Muscle of arm (tissue), 12 donors: ENCODE data around the gene B3GNT4. TPM values are rescaled to one million over a fixed set of nuclear protein-coding genes. Genes with fewer than 3 reads are reported as not detected.
A peak's percentile ranks its signal among the peaks of the same experiment; 100 is the strongest.
"Not testable (repeated sequence)": the region's sequence is repeated elsewhere in the genome, so short reads cannot be mapped to it uniquely, and the experiment has no call there.

Experiments used
- DNase-seq: peaks from one replicate; pipeline ENCODE4 v3.0.0-alpha.2; 2013
- polyA plus RNA-seq, 12 donors: library from polyadenylated mRNA; unstranded; fragments of 120-200 nt; gene quantifications; one replicate each; pipeline ENCODE4 v1.2.1, GENCODE V29; 2013; ENCODE audit not compliant: insufficient read length in 12 of 12

Gene B3GNT4
- polyA plus RNA-seq, 12 donors = 0.17 to 2.6 (median 0.52) TPM; not detected in 4

DNA sequence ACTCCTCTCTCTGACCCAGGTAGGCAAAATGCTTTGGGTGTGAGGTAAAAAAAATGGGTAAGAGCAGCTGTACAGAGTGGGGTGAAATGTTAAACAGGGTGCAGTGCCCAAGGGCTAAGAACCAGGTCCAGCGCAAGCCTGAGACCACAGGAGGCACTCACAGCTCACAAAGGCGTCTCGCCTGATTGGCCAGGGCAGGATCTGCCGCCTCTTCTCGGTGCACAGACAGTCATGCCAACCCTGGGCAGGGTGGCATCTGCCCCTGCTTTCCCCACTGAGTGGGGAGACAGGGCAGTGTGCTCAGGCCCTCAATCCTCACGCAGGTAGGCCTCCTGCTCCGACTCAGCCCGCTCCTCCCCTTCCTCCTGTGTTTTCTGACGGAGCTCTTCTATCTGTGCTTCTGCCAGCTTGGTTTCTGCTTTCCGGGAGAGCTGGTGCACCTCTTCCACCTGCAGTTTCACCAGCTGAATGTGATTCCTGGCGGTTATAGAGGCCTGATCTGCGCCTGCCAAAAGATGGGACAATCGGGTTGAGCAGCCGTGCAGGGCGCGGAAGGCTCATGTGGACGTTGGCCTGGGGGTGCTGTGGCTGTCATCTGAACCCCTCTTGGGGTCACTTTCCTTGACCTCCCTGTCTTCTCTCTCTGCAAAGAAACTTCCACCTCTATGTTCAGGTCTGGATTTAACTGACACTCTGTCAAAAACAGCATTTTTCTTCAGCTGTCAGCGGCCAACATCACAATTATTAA lies 4.7 kb downstream of the B3GNT4 start:
- no peak for DNase-seq

DNA sequence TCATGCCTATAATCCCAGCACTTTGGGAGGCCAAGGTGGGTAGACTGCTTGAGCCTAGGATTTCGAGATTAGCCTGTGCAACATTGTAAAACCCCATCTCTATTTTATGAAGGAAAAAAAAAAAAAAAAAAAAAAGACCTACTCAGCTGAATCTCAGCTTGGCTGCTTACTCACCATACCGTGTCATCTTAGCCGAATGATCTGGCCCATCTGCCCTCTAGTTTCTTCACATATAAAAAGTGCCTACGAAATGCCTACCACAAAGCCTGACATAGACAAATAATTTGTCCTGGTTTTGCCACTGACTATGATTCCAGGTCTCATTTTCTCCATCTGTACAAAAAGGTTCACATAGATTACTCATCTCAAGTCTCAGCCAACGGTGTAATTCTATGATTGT lies 12.3 kb downstream of the B3GNT4 start:
- DNase-seq = no peak

DNA sequence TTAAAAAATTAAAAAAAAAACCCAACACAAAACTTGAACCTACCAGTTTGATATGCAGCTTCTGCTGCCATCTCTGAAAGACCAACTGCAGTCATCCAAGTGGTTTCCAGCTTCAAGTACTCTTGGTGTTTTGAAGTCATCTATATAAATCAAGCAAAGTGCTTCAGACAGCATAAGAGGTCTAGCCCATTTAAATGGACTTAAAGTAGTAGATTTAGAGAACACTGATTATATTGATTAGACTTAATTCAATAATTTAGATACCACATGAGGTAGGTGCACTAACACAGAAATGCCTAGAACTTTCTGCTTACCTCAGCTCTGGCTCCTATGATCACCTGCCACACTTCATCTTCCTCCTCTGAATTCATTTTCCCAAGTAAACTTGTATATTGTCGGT lies 12.9 kb downstream of the B3GNT4 start:
- no peak for DNase-seq

DNA sequence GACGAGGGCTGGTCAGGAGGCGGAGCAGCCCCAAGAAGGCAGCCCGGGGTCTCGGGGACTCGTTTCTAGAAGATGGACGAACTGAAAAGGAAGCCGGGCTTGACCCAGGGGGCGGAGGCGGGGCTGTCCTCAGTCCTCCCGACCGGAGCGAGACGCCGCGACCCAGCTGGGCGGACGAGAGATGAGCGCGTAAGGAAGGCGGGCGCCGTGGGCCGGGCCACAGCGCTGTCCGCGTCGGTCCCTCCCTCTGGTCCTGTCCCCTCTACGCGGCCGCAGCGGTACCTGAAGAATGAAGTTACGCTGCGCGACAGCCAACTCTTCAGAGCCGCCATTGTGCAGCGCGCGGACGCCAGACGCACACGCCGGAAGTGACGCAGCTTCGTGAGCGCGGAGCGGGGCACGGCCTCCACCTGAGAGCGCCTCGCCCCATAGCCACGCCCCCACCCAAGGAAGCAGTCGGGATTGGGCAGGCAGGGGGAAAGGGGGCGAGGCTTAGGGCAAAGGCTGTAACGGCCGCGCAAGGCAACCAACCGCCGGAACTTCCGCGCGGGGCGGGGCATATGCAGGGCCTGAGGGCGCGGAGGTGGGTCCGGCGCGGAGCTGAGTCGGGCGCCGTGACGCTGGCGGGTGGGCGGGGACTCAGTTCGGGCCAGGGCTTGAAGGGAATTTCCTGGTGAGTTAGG lies 22.3 kb downstream of the B3GNT4 start, which contains the start of gene DIABLO:
TSS of gene DIABLO (minus strand) at position 370 of the 683 bp plus-strand sequence. CDS start at position 332, 38 bp downstream.
- peak; percentile 99 for DNase-seq

DNA sequence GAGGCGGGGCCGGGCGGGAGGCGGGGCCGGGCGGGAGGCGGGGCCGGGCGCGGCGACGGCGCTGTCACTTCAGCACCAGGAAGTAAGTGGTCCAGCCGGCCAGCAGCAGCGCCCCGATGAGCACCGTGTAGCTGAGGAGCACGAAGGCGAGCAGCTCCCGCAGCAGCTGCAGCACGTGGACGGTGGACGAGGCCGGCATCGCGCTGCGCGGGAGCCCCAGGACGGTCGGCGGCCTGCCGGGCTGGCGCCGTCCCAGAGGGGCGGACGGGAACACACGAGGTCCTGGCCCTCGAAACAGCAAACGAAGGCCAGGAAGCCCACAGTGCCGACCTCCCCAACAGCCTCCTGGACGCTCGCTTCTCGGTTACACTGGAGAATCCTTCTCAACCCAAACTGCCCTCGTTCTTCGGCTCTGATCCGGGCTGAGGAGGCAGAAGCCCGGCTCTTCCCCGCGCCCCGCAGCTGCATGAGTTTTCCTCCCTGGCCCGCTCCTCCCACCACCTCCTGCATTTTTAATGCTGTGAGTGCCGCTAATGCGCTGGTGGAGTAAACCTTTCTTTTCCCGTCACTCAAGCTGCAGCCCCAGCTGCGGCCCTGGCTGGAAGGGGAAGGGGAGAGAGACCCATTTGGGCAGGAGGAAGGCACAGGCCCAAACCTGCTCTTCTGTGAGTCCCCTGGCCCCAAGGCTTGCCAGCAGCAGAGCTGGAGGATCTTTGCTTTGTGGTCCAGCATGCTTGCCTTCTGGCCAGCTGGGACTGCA lies 23.0 kb downstream of the B3GNT4 start:
- no peak for DNase-seq

DNA sequence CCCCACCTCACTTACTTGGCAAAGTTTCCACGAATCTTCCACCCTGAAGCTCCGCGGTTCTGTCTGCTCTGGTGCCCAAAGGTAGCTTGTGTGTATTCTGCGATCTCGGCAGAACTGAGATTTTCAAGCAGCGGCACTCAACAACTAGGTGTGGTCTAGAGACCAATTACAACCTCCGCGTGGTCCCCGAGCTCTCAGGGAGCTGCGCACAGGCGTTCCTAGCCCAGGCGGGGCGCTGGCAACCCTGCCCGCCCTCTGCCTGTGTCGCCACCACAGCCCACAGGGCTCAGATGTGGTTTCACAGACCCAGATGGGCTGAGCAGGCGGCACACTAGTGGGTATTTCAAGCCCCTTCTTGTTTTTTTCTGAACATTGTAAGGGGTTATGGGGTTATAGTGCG lies 23.8 kb downstream of the B3GNT4 start:
- DNase-seq = no peak

DNA sequence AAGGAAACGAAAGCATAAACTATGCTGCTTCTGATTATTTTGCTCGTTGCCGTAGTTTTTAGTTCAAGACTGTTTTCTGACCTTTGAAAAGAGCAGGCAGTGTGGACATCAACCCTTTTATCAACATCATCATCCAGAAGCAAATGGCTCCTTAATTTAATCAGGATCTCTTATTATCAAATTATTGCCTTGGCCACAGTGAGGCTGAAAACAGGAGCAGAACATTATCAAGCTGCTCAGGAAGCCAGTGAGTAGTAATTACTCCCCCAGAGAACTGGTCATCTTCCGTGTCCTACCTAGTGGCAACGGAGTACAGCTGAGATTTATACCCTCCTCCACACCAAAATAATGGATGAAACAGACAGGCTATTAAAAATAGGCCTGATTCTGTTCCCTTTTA lies 24.6 kb downstream of the B3GNT4 start:
- DNase-seq = no peak

DNA sequence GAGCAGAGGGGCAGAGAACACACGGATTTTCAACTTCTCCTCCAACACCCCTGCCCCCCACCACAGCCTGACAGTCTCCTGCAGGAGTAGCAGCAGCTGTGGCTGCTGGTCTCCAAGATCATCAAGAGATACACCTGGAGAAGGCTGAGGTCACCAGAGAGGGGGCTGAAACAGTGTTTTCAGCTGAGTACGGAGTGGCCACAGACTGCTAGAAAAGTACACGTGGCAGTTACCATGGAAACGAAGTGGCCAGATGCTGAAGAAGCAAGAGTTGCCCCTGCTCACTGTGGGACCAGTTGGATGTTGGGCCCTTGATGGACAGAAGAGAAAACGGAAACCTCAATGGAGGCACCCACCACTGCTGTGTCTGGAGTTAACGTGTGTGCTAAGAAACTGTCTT lies 27.3 kb downstream of the B3GNT4 start:
- DNase-seq = no peak

DNA sequence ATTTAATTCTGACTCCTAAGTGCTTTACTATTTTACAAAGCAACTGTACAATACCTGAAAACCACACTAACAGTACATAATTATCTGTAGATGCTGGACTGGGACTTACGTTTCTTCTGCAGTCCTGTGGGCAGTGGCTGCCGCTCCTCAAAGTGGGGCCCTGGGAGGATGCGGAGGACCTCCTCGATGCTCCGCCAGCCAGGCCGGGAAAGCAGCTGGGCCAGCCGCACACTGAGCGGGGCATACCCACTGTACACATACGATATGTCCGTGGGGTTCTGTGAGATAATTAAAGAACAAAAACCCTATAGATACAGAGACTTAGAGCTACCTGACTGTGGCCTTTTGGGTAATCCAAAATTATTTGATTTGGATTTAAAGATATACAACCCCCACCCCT lies 29.2 kb downstream of the B3GNT4 start:
- no peak for DNase-seq

DNA sequence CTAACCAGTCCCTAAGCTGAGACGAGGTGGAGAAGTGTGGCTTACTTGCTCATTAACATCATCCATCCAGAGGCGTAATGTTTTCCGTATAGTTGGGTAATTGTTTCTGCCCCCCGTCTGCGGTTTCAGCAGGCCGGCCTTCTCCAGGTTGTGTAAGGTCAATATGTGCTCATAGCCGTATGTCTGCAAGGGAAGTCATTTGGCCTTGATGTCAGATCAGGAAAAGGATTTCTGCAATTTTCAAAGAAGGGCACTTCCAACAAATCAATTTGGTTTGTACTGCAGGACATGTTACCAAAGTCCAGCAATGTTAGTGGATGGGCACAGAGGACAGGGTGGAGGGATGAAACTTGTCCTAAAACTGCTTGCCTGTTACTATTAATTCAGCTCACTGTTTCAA lies 32.2 kb downstream of the B3GNT4 start:
- DNase-seq = no peak

DNA sequence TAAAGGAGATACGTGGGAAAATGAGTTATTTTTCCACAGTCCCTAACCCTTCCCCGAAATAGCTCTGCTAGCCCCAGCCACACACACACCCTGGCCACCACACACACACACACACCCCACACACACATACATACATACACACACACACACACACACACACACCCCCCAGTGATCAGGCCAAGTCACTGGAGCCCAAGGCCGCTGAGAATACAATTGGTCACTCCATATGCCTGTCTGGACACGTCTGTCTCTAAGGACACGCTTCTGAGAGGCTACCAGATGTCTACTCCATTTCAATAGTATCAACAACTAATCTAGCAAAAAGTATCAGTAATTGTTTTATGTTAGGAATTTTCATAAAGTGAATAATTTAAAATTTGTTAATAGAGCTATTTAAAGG lies 35.4 kb downstream of the B3GNT4 start:
- DNase-seq = no peak

DNA sequence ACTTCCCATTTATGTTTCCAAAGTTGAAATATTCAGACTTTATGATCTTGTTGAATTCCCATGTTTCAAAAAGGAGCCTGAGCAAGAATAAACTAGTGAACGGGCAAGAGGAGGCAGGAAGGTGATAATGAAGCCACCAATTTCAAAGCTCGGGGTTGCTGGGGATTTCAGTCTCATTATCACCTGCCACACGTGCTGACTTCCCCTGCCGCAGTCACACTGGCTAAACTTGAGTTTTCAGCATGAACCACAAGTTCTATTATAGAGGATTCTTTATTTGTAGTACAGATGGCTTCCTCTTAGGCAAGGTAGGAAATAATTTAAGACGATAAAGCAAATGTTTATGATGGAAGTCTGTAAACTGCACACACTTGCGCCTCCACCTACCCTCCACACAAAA lies 40.5 kb downstream of the B3GNT4 start:
- DNase-seq = no peak

DNA sequence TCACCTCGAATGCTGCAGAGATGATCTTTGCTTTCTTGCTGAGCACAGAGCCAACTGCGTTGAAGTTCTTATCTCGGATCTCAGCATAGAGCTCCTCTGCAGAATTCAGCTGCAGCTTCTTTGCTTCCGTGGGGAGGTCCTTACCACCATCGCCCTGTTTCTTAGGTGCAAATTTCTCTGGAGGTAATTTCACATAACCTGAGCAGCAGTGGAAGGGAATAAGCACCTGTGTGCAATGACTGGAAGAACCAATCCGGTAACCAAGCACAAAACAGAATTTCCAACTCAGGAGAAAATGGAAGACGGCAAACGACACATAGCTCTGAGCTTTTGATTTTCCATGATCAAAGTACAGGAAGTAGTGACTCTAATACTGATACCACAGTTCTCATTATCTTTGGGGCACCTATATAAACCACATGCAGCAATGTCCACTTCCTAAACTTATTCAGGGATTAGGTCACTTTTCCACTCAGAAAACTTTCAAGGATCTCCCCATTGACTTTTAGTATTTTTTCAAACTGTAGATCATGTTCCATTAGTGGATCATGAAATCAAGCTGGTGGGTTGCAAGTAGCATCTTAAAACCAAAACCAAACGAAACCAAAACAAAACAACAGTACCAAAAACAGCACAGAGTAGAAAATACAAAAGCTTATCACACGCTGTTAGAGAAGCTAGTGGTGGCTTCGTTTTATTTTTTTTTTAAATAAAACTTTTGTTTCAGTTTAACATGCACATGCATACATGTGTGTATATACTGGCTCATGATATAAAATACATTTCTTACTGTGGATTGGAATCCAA lies 41.3 kb downstream of the B3GNT4 start:
- no peak for DNase-seq

DNA sequence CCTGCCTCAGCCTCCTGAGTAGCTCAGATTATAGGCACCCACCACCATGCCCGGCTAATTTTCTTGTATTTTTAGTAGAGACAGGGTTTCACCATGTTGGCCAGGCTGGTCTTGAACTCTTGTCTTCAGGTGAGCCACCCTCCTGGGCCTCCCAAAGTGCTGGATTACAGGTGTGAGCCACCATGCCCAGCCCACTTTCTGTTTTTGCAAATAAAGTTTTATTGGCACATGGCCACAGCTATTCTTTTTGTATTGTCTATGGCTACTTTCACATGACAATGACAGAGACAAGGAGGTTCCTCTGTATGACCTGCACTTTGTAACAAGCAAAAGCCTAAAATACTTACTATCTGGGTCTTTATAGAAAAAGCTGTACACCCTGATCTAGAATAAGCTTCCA lies 42.0 kb downstream of the B3GNT4 start:
- no peak for DNase-seq

DNA sequence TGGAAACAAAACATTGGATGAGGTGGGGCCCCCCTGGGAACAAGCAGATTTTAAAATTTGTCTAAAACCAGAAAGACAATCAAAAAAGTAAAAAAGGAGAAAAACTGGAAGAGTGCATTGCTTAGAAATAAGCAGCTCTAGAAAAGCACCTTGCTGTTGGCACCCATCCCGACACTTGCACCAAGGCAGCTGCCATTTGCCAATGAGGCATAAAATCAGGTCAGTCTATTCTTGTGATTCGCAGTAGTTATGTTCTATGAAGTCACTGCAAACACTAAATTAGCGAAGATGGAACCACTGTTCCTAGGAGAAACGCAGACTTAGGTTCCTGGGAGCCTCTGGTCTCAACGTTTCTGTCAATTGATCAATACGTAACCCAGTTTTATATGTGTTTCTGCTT lies 46.5 kb downstream of the B3GNT4 start:
- DNase-seq = no peak

DNA sequence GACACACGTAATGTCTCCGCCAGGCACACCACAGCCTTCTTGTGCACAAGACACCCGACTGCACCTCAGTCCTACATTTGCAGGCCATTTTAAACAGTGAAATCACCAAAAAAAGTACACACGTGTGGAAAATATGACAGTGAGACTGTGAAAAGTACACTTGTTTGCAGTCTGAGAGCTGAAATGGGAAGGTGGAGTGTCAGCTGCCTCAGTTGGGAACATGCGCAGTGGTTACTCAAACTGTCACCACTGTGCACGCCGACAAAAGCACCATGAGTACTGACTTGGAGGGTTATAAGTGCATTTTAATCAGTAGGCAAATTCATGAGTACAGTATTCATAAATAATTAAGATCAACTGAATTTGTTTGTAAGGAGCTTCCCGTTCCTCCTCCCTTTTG lies 47.0 kb downstream of the B3GNT4 start:
- DNase-seq = no peak

DNA sequence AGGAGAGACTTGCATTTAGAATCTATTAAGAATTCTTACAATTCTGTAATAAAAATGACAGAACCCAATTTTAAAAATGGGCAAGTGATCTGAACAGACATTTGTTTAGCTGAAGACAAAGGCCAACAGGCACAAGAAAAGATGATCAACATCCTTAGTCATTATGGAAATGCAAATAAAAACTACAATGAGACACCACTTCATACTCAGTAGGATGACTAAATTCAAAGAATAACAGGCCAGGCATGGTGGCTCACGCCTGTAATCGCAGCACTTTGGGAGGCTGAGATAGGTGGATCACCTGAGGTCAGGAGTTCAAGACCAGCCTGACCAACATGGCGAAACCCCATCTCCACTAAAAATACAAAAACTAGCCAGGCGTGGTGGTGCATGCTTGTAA lies 55.0 kb downstream of the B3GNT4 start:
- not testable (repeated sequence) for DNase-seq
